ENCODE data around the gene SREBF2. TPM values are rescaled to one million over a fixed set of nuclear protein-coding genes. Genes with fewer than 3 reads are reported as not detected.

Gene SREBF2
- total and polyA plus RNA-seq, 2 of the 13 experiments (the other 11 are each of a cell fraction or from before 2014, with no cell fraction given): 53.8 to 72.6 TPM

DNA sequence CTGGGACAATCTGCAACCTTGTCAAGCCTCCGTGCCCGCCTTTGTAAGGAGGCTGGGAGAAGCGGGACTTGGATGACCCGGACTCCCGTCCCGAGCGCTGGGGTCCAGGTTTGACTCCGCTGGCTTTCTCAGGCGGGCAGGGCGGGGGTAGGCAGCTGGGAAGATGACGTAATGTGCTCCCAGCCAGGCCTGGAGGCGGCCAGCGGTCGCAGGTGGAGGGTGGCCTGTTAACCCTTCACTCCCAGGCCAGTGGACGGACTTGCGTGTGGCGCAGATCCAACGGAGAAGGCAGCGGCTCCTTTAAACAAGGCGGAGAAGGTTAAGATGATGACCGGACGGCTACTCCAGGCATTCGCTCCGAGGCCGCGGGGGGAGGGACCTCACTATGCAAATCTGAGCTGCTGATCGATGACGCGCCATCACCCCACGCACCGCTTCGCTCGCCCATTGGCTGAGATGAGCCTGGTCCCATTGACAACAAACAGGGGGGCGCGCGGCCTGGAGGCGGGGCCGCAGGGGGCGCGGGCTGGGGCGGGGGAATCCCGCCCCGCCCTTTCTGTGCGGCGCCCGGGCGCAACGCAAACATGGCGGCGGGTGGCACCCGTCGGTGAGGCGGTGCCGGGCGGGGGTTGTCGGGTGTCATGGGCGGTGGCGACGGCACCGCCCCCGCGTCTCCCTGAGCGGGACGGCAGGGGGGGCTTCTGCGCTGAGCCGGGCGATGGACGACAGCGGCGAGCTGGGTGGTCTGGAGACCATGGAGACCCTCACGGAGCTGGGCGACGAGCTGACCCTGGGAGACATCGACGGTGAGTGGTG, at the start of gene SREBF2 (continued):
- 0 out of 2 replicates have a peak, but pooled peaks have one; percentile 10 for TF ChIP-seq ZNF367 (CRISPR knock-in tag; IDR thresholded peaks at IDR 0.05; ENCODE audit: borderline replicate concordance)
- TF ChIP-seq BRD4 (CRISPR knock-in tag; IDR thresholded peaks at IDR 0.05): 0 out of 2 replicates have a peak, but pooled peaks have one; percentile 22
- TF ChIP-seq ZNF329 (CRISPR knock-in tag; IDR thresholded peaks at IDR 0.05; ENCODE audit: low read depth): peak; percentile 29; the same call in 1 of the 2 replicates
- TF ChIP-seq, protein P1, sequence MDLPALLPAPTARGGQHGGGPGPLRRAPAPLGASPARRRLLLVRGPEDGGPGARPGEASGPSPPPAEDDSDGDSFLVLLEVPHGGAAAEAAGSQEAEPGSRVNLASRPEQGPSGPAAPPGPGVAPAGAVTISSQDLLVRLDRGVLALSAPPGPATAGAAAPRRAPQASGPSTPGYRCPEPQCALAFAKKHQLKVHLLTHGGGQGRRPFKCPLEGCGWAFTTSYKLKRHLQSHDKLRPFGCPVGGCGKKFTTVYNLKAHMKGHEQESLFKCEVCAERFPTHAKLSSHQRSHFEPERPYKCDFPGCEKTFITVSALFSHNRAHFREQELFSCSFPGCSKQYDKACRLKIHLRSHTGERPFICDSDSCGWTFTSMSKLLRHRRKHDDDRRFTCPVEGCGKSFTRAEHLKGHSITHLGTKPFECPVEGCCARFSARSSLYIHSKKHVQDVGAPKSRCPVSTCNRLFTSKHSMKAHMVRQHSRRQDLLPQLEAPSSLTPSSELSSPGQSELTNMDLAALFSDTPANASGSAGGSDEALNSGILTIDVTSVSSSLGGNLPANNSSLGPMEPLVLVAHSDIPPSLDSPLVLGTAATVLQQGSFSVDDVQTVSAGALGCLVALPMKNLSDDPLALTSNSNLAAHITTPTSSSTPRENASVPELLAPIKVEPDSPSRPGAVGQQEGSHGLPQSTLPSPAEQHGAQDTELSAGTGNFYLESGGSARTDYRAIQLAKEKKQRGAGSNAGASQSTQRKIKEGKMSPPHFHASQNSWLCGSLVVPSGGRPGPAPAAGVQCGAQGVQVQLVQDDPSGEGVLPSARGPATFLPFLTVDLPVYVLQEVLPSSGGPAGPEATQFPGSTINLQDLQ (CRISPR knock-in tag; IDR thresholded peaks at IDR 0.05): no peak
- TF ChIP-seq, protein P2, sequence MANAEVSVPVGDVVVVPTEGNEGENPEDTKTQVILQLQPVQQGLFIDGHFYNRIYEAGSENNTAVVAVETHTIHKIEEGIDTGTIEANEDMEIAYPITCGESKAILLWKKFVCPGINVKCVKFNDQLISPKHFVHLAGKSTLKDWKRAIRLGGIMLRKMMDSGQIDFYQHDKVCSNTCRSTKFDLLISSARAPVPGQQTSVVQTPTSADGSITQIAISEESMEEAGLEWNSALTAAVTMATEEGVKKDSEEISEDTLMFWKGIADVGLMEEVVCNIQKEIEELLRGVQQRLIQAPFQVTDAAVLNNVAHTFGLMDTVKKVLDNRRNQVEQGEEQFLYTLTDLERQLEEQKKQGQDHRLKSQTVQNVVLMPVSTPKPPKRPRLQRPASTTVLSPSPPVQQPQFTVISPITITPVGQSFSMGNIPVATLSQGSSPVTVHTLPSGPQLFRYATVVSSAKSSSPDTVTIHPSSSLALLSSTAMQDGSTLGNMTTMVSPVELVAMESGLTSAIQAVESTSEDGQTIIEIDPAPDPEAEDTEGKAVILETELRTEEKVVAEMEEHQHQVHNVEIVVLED (CRISPR knock-in tag; IDR thresholded peaks at IDR 0.05; ENCODE audit: borderline replicate concordance): peak; percentile 66
- TF ChIP-seq SP140L (CRISPR knock-in tag; IDR thresholded peaks at IDR 0.05; ENCODE audit: borderline replicate concordance): peak; percentile 23; the same call in 1 of the 2 replicates
- TF ChIP-seq IRF2 (CRISPR knock-in tag; IDR thresholded peaks at IDR 0.05): peak; percentile 67; the same call in 1 of the 2 replicates
- TF ChIP-seq HES4 (CRISPR knock-in tag; IDR thresholded peaks at IDR 0.05; ENCODE audit: borderline replicate concordance): peak; percentile 18; the same call in 1 of the 2 replicates
- TF ChIP-seq ZNF33B (CRISPR knock-in tag; IDR thresholded peaks at IDR 0.05): 0 out of 2 replicates have a peak, but pooled peaks have one; percentile 49
- peak; percentile 59; the same call in 1 of the 2 replicates for TF ChIP-seq ZFY (CRISPR knock-in tag; IDR thresholded peaks at IDR 0.05)
- peak; percentile 71; the same call in 1 of the 2 replicates for TF ChIP-seq PCBP1 (IDR thresholded peaks at IDR 0.05; ENCODE audit: borderline replicate concordance, low read depth, low read length)
- TF ChIP-seq MTA3 (CRISPR knock-in tag; IDR thresholded peaks at IDR 0.05): no peak
- TF ChIP-seq SKI (IDR thresholded peaks at IDR 0.05; ENCODE audit: partially characterized antibody): peak; percentile 72
- peak; percentile 89 for TF ChIP-seq CEBPB (IDR thresholded peaks at IDR 0.05; ENCODE audit: borderline replicate concordance, low read depth, low read length)
- peak; percentile 48; the same call in 1 of the 2 replicates for TF ChIP-seq TIGD3 (CRISPR knock-in tag; IDR thresholded peaks at IDR 0.05; ENCODE audit: borderline replicate concordance)
- peak; percentile 92; the same call in 1 of the 2 replicates for TF ChIP-seq SIN3A (IDR thresholded peaks at IDR 0.05; ENCODE audit: borderline replicate concordance, low read depth, low read length)
- TF ChIP-seq, protein P3, sequence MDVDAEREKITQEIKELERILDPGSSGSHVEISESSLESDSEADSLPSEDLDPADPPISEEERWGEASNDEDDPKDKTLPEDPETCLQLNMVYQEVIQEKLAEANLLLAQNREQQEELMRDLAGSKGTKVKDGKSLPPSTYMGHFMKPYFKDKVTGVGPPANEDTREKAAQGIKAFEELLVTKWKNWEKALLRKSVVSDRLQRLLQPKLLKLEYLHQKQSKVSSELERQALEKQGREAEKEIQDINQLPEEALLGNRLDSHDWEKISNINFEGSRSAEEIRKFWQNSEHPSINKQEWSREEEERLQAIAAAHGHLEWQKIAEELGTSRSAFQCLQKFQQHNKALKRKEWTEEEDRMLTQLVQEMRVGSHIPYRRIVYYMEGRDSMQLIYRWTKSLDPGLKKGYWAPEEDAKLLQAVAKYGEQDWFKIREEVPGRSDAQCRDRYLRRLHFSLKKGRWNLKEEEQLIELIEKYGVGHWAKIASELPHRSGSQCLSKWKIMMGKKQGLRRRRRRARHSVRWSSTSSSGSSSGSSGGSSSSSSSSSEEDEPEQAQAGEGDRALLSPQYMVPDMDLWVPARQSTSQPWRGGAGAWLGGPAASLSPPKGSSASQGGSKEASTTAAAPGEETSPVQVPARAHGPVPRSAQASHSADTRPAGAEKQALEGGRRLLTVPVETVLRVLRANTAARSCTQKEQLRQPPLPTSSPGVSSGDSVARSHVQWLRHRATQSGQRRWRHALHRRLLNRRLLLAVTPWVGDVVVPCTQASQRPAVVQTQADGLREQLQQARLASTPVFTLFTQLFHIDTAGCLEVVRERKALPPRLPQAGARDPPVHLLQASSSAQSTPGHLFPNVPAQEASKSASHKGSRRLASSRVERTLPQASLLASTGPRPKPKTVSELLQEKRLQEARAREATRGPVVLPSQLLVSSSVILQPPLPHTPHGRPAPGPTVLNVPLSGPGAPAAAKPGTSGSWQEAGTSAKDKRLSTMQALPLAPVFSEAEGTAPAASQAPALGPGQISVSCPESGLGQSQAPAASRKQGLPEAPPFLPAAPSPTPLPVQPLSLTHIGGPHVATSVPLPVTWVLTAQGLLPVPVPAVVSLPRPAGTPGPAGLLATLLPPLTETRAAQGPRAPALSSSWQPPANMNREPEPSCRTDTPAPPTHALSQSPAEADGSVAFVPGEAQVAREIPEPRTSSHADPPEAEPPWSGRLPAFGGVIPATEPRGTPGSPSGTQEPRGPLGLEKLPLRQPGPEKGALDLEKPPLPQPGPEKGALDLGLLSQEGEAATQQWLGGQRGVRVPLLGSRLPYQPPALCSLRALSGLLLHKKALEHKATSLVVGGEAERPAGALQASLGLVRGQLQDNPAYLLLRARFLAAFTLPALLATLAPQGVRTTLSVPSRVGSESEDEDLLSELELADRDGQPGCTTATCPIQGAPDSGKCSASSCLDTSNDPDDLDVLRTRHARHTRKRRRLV (CRISPR knock-in tag; IDR thresholded peaks at IDR 0.05): peak; percentile 93; the same call in 1 of the 2 replicates

Measured in HepG2 (cell line).